Transverse colon (tissue), 4 donors: ENCODE data around the gene TOR1AIP2.

Experiments used
- EP300 ChIP-seq: sonication (generic); formaldehyde crosslinking; IDR thresholded peaks from one replicate; pipeline ENCODE4 v1.6.1; 2017; ENCODE audit warnings: antibody characterized with exemption, low read depth
- POLR2A ChIP-seq: fragments of 450-650 bp; IDR thresholded peaks from one replicate; pipeline ENCODE4 v1.6.1; 2016; ENCODE audit warnings: antibody characterized with exemption, mild to moderate bottlenecking, moderate library complexity
- POLR2AphosphoS5 ChIP-seq, 3 donors: sonication (generic); formaldehyde crosslinking; IDR thresholded peaks; one replicate each; pipeline ENCODE4 v1.6.1; 2016; ENCODE audit warnings: antibody characterized with exemption in 3 of 3
- TF ChIP-seq, protein P1 (sequence below), 5 experiments: fragments of 200-600 bp in 3 of 5; fragments of 450-650 bp in 2 of 5; sonication (generic) in 3 of 5; IDR thresholded peaks; 1 replicate in 2 of 5; 2 replicates in 3 of 5; pipeline ENCODE4 v1.5.1; 2016 to 2017; ENCODE audit warnings: antibody characterized with exemption in 5 of 5, inconsistent platforms in 3 of 5, mild to moderate bottlenecking in 2 of 5, moderate library complexity in 1 of 5

DNA sequence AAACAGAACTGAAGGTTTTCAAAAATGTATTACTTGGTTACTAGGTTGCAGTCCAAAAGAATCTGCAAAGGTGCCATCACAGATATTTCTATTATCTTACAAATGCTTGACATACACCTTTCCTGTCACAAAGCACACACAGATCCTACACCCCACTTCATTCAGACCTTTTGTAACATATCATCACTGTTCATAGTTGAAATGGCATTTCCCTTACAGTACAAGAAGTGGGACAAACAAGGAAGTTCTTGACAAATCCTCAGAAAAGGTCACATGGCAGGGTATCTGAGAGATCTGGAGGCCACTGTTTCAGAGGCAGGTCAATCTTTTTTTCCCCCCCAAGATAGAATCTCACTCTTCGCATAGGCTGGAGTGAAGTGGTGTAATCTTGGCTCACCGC lies 21.3 kb downstream of the TOR1AIP2 start:
- TF ChIP-seq POLR2AphosphoS5 (IDR thresholded peaks at IDR 0.05) (no peak), POLR2A (no peak), EP300 (no peak)
- TF ChIP-seq, protein P1, sequence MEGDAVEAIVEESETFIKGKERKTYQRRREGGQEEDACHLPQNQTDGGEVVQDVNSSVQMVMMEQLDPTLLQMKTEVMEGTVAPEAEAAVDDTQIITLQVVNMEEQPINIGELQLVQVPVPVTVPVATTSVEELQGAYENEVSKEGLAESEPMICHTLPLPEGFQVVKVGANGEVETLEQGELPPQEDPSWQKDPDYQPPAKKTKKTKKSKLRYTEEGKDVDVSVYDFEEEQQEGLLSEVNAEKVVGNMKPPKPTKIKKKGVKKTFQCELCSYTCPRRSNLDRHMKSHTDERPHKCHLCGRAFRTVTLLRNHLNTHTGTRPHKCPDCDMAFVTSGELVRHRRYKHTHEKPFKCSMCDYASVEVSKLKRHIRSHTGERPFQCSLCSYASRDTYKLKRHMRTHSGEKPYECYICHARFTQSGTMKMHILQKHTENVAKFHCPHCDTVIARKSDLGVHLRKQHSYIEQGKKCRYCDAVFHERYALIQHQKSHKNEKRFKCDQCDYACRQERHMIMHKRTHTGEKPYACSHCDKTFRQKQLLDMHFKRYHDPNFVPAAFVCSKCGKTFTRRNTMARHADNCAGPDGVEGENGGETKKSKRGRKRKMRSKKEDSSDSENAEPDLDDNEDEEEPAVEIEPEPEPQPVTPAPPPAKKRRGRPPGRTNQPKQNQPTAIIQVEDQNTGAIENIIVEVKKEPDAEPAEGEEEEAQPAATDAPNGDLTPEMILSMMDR (IDR thresholded peaks at IDR 0.05): no peak
